ENCODE results near the gene RGS10. TPM values are rescaled to one million over a fixed set of nuclear protein-coding genes. Genes with fewer than 3 reads are reported as not detected.

The RGS10 gene
- polyA plus RNA-seq, 1 experiment = 219 TPM

GRCh38 chr10:119518936-119519335, 23.6 kb downstream of the RGS10 start:
- no peak overlapping the region for H3K27ac ChIP-seq (ENCODE audit: low read depth, low read length)
- no peaks in the 10 kb centered on the region for H3K9me3 ChIP-seq (ENCODE audit: control insufficient read depth, insufficient read depth, low read length)
- ChIA-PET POLR2A (interaction anchor here (0.7 kb wide), 1 partner anchor 108 kb away, joined by 3 read pairs; no protein-coding TSS in a partner anchor), CTCF (interaction anchor here (0.7 kb wide), 1 partner anchor 320 kb away, joined by 4 read pairs; no protein-coding TSS in a partner anchor)
- no peaks in the 10 kb centered on the region for H3K27me3 ChIP-seq (ENCODE audit: control insufficient read depth, insufficient read depth, low read length)
- H3K4me3 ChIP-seq (ENCODE audit: low read depth, low read length) = no peak overlapping the region
- DNase-seq (ENCODE audit: low read depth, low spot score) = no peak
- TF ChIP-seq CTCF (IDR thresholded peaks at IDR 0.05; ENCODE audit: low read depth, low read length) = no peak

- no peak for TF ChIP-seq CTCF (IDR thresholded peaks at IDR 0.05; ENCODE audit: low read depth, low read length)
- Histone ChIP-seq H3K9me3 (ENCODE audit: control insufficient read depth, insufficient read depth, low read length) (no peaks in the 10 kb centered on the region), H3K4me3 (ENCODE audit: low read depth, low read length) (no peak overlapping the region), H3K27me3 (ENCODE audit: control insufficient read depth, insufficient read depth, low read length) (no peaks in the 10 kb centered on the region), H3K27ac (ENCODE audit: low read depth, low read length) (no peak overlapping the region)
- no peak for DNase-seq (ENCODE audit: low read depth, low spot score)
- ChIA-PET CTCF (interaction anchor here (1.2 kb wide), 2 partner anchors 26 to 319 kb away, joined by 4 read pairs; no protein-coding TSS in a partner anchor), POLR2A (interaction anchor here (1.6 kb wide), 1 partner anchor 24 kb away, joined by 3 read pairs; the partner anchor contains the start of gene RGS10)
These were observed 24.3 kb downstream of the RGS10 start for GRCh38 chr10:119518176-119518575.

GRCh38 chr10:119517235-119518141, 25.0 kb downstream of the RGS10 start:
- CTCF ChIA-PET = interaction anchor here (1.2 kb wide), 2 partner anchors 26 to 318 kb away, joined by 4 read pairs; no protein-coding TSS in a partner anchor
- Histone ChIP-seq H3K9me3 (ENCODE audit: control insufficient read depth, insufficient read depth, low read length) (no peaks in the 10 kb centered on the region), H3K4me3 (ENCODE audit: low read depth, low read length) (no peak overlapping the region), H3K27ac (ENCODE audit: low read depth, low read length) (peak overlapping the region; percentile 2), H3K27me3 (ENCODE audit: control insufficient read depth, insufficient read depth, low read length) (no peaks in the 10 kb centered on the region)
- DNase-seq (ENCODE audit: low read depth, low spot score) = no peak
- TF ChIP-seq CTCF (IDR thresholded peaks at IDR 0.05; ENCODE audit: low read depth, low read length) = no peak
- POLR2A ChIA-PET = interaction anchor here (1.6 kb wide), 1 partner anchor 25 kb away, joined by 3 read pairs; the partner anchor contains the start of gene RGS10

DNA sequence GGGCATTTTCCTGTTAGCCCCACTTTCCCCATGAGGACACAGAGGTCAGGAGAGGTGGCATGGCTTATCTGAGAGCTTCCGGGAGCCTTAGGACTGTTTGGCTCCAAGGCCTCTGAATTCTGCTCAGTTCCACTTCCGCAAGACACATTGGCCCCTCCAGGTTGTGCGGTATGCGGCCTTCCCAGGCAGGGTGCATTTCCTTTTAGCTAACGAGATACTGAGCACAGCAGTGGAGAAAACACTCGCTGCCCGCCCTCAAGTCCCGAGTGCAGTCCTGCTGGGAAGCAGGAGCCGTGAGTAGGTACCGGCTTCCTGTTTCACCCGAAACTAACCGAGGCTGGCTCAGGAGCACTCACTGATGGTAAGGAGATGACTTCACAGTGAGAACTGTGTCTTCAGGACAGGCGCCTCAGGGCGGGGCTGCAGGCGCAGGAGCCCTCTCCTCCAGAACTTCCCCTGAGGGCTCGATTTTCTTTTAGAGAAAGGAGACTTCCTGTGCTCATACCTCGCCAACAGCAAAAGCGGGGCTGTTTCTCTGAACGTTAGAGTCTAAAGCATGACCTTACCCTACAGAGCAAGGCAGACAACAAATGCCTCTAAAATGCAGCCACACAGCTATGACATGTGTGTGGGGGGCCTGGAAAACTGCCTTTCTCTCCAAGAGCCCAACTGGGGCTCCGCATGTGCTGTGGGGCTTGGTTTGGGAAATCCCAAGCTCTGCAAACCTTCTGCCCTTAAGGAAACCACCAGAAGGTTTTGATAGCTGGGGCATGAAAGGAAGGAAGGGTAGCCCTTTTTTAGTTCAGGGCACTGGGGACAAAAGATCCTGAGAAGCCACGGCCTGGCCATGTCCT, 25.9 kb downstream of the RGS10 start:
- Histone ChIP-seq H3K4me3 (ENCODE audit: low read depth, low read length) (no peak overlapping the region), H3K9me3 (ENCODE audit: control insufficient read depth, insufficient read depth, low read length) (no peaks in the 10 kb centered on the region), H3K27ac (ENCODE audit: low read depth, low read length) (peak overlapping the region; percentile 2), H3K27me3 (ENCODE audit: control insufficient read depth, insufficient read depth, low read length) (no peaks in the 10 kb centered on the region)
- no peak for TF ChIP-seq CTCF (IDR thresholded peaks at IDR 0.05; ENCODE audit: low read depth, low read length)
- ChIA-PET CTCF (no interaction called here), POLR2A (interaction anchor here (1.6 kb wide), 1 partner anchor 26 kb away, joined by 3 read pairs; the partner anchor contains the start of gene RGS10)
- DNase-seq (ENCODE audit: low read depth, low spot score) = no peak
